Cardiac fibroblast (primary cell): Measurements from ENCODE around the gene GNB2.
A peak's percentile ranks its signal among the peaks of the same experiment; 100 is the strongest.

Experiments used
- DNase-seq, 2 donors: peaks; one replicate each; pipeline versions ENCODE4 v3.0.0 to v3.0.0-alpha.2; 2010; ENCODE audit warnings: low read depth in 2 of 2
- H3K4me3 ChIP-seq, 2 donors: replicated peaks in 1 of 2; 1 replicate in 1 of 2; 2 replicates in 1 of 2; pipeline ENCODE4 v1.5.1; 2011; ENCODE audit warnings: low read depth in 2 of 2, low read length in 2 of 2, mild to moderate bottlenecking in 2 of 2, moderate library complexity in 1 of 2
- CTCF ChIP-seq: IDR thresholded peaks from one replicate; pipeline ENCODE4 v1.5.1; 2011; ENCODE audit warnings: low read depth, mild to moderate bottlenecking, low read length, inconsistent platforms

GNB2 gene

GRCh38 chr7:100678291-100678984 is 4.9 kb downstream of the GNB2 start:
- no peak overlapping the region for H3K4me3 ChIP-seq
- TF ChIP-seq CTCF = no peak
- no peak for DNase-seq

GRCh38 chr7:100679129-100679926 is 5.8 kb downstream of the GNB2 start:
- TF ChIP-seq CTCF = no peak
- H3K4me3 ChIP-seq = no peak overlapping the region
- DNase-seq = no peak

GRCh38 chr7:100679927-100680575 is 6.5 kb downstream of the GNB2 start:
- DNase-seq = peak in 1 of 2 donors; percentile 59
- TF ChIP-seq CTCF = no peak
- H3K4me3 ChIP-seq = no peak overlapping the region

- DNase-seq = no peak
- H3K4me3 ChIP-seq = no peak overlapping the region
Measured at GRCh38 chr7:100680576-100681271, 7.2 kb downstream of the GNB2 start.

GRCh38 chr7:100681491-100682227 is 8.1 kb downstream of the GNB2 start:
- no peak for TF ChIP-seq CTCF

More at GRCh38 chr7:100680576-100681271, 7.2 kb downstream of the GNB2 start:
- TF ChIP-seq CTCF = no peak

GRCh38 chr7:100682228-100682741 is 8.7 kb downstream of the GNB2 start:
- TF ChIP-seq CTCF = no peak
- H3K4me3 ChIP-seq = no peak overlapping the region
- peak in 1 of 2 donors; percentile 36 for DNase-seq

More at GRCh38 chr7:100681491-100682227, 8.1 kb downstream of the GNB2 start:
- no peak for DNase-seq
- no peak overlapping the region for H3K4me3 ChIP-seq
